Measurements from ENCODE around the gene TTLL8. TPM values are rescaled to one million over a fixed set of nuclear protein-coding genes. Genes with fewer than 3 reads are reported as not detected.

TTLL8 gene
- polyA plus RNA-seq, 2 of the 4 experiments (the other 2 are of a cell fraction): not detected

DNA sequence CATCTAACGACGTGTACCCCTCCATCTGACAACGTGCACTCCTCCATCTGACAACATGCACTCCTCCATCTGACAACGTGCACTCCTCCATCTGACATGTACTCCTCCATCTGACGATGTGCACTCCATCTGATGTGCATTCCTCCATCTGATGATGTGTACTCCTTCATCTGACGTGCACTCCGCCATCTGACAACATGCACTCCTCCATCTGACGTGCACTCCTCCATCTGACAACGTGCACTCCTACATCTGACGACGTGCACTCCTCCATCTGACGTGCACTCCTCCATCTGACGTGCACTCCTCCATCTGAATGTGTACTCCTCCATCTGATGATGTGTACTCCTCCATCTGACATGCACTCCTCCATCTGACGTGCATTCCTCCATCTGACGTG lies 37.5 kb downstream of the TTLL8 start:
- FAIRE-seq: no peak
- 46% methylated on average over 14 of the region's 15 CpGs for WGBS (ENCODE audit: missing lambda C conversion rate)
- no peak for ATAC-seq

DNA sequence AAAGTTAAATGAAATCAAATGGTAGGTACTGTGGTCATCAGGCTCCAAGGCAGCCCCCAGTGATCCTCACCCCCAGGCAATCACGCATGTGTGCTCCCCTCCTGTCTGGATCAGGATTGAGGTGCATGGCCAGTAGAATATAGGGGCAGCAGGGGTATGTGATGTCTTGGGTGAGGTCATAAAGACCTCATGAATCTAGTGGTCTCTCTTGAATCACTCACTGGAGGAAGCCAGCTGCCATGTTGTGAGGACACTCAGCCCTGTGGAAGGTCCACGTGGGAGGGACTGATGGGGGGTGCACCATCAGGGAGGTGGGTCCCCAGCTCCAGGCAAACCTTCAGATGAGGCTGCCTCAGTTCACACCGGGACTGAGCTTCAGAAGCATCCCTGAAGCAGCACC lies 38.8 kb downstream of the TTLL8 start:
- no peak overlapping the region for H3K4me3 ChIP-seq
- 28% methylated on average over 2 of the region's 3 CpGs for WGBS (ENCODE audit: missing lambda C conversion rate)
- FAIRE-seq (no peak), ATAC-seq (no peak), DNase-seq (ENCODE audit: low read depth in 1 of 2, low spot score in 1 of 2) (no peak)
- no peak for TF ChIP-seq SREBF2 (IDR thresholded peaks at IDR 0.05)
- TF ChIP-seq, protein P1, sequence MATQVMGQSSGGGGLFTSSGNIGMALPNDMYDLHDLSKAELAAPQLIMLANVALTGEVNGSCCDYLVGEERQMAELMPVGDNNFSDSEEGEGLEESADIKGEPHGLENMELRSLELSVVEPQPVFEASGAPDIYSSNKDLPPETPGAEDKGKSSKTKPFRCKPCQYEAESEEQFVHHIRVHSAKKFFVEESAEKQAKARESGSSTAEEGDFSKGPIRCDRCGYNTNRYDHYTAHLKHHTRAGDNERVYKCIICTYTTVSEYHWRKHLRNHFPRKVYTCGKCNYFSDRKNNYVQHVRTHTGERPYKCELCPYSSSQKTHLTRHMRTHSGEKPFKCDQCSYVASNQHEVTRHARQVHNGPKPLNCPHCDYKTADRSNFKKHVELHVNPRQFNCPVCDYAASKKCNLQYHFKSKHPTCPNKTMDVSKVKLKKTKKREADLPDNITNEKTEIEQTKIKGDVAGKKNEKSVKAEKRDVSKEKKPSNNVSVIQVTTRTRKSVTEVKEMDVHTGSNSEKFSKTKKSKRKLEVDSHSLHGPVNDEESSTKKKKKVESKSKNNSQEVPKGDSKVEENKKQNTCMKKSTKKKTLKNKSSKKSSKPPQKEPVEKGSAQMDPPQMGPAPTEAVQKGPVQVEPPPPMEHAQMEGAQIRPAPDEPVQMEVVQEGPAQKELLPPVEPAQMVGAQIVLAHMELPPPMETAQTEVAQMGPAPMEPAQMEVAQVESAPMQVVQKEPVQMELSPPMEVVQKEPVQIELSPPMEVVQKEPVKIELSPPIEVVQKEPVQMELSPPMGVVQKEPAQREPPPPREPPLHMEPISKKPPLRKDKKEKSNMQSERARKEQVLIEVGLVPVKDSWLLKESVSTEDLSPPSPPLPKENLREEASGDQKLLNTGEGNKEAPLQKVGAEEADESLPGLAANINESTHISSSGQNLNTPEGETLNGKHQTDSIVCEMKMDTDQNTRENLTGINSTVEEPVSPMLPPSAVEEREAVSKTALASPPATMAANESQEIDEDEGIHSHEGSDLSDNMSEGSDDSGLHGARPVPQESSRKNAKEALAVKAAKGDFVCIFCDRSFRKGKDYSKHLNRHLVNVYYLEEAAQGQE (IDR thresholded peaks at IDR 0.05): no peak
- no peak for TF ChIP-seq BHLHE40 (IDR thresholded peaks at IDR 0.05; ENCODE audit: low read depth, low read length)
- no peak for TF ChIP-seq JUNB (IDR thresholded peaks at IDR 0.05)
- TF ChIP-seq, protein P2, sequence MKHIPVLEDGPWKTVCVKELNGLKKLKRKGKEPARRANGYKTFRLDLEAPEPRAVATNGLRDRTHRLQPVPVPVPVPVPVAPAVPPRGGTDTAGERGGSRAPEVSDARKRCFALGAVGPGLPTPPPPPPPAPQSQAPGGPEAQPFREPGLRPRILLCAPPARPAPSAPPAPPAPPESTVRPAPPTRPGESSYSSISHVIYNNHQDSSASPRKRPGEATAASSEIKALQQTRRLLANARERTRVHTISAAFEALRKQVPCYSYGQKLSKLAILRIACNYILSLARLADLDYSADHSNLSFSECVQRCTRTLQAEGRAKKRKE (CRISPR knock-in tag; IDR thresholded peaks at IDR 0.05; ENCODE audit: low read depth): no peak
- TF ChIP-seq CHD4 (IDR thresholded peaks at IDR 0.05; ENCODE audit: borderline replicate concordance): no peak
- TF ChIP-seq FOXS1 (CRISPR knock-in tag; IDR thresholded peaks at IDR 0.05): no peak
- no peak for TF ChIP-seq POLR2AphosphoS2 (conservative IDR thresholded peaks at IDR 0.05; ENCODE audit: low read length)
- TF ChIP-seq ZC3H11A (IDR thresholded peaks at IDR 0.05): no peak
- no peak for TF ChIP-seq HOXA7 (CRISPR knock-in tag; IDR thresholded peaks at IDR 0.05)
- H3K4me2 ChIP-seq: no peak overlapping the region
- ChIA-PET POLR2A (no interaction called here), CTCF (interaction anchor here (2.3 kb wide), 1 partner anchor 89 kb away, joined by 12 read pairs; no protein-coding TSS in a partner anchor)
- no peak overlapping the region for H3K27ac ChIP-seq
- H3K4me1 ChIP-seq: no peaks in the 10 kb centered on the region
- no peaks in the 10 kb centered on the region for H3K9me3 ChIP-seq

More for the DNA sequence above, 37.5 kb downstream of the TTLL8 start:
- Histone ChIP-seq H3K4me2 (no peak overlapping the region), H3K4me1 (no peaks in the 10 kb centered on the region), H3K9me3 (no peaks in the 10 kb centered on the region), H3K27ac (no peak overlapping the region), H3K4me3 (no peak overlapping the region)
- POLR2A ChIA-PET: no interaction called here
- DNase-seq (ENCODE audit: low read depth in 1 of 2, low spot score in 1 of 2): no peak
- TF ChIP-seq, protein P3, sequence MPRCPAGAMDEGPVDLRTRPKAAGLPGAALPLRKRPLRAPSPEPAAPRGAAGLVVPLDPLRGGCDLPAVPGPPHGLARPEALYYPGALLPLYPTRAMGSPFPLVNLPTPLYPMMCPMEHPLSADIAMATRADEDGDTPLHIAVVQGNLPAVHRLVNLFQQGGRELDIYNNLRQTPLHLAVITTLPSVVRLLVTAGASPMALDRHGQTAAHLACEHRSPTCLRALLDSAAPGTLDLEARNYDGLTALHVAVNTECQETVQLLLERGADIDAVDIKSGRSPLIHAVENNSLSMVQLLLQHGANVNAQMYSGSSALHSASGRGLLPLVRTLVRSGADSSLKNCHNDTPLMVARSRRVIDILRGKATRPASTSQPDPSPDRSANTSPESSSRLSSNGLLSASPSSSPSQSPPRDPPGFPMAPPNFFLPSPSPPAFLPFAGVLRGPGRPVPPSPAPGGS (IDR thresholded peaks at IDR 0.05): no peak
- no peak for TF ChIP-seq TFCP2L1 (CRISPR knock-in tag; IDR thresholded peaks at IDR 0.05)
- TF ChIP-seq ZC3H11A (IDR thresholded peaks at IDR 0.05): no peak
- no peak for TF ChIP-seq KDM1A (IDR thresholded peaks at IDR 0.05; ENCODE audit: low read depth)
- TF ChIP-seq HEYL (CRISPR knock-in tag; IDR thresholded peaks at IDR 0.05): no peak
- TF ChIP-seq, protein P2 (CRISPR knock-in tag; IDR thresholded peaks at IDR 0.05; ENCODE audit: low read depth): no peak
- no peak for TF ChIP-seq BHLHE40 (IDR thresholded peaks at IDR 0.05; ENCODE audit: low read depth, low read length)
- TF ChIP-seq, protein P4, sequence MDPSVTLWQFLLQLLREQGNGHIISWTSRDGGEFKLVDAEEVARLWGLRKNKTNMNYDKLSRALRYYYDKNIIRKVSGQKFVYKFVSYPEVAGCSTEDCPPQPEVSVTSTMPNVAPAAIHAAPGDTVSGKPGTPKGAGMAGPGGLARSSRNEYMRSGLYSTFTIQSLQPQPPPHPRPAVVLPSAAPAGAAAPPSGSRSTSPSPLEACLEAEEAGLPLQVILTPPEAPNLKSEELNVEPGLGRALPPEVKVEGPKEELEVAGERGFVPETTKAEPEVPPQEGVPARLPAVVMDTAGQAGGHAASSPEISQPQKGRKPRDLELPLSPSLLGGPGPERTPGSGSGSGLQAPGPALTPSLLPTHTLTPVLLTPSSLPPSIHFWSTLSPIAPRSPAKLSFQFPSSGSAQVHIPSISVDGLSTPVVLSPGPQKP (IDR thresholded peaks at IDR 0.05; ENCODE audit: low read depth, low read length): no peak
- no peak for TF ChIP-seq SREBF2 (IDR thresholded peaks at IDR 0.05)
- TF ChIP-seq CHD2 (IDR thresholded peaks at IDR 0.05; ENCODE audit: low read length, partially characterized antibody): no peak
- no peak for TF ChIP-seq MAFK (IDR thresholded peaks at IDR 0.05; ENCODE audit: partially characterized antibody)
- TF ChIP-seq RNF2 (IDR thresholded peaks at IDR 0.05; ENCODE audit: borderline replicate concordance, low read depth): no peak
- no peak for TF ChIP-seq FOXS1 (CRISPR knock-in tag; IDR thresholded peaks at IDR 0.05)
- no peak for TF ChIP-seq NFE2L2 (conservative IDR thresholded peaks at IDR 0.05; ENCODE audit: low read length)
- no peak for TF ChIP-seq FOSL2 (IDR thresholded peaks at IDR 0.05)
- no peak for TF ChIP-seq FOSL2 (CRISPR knock-in tag; IDR thresholded peaks at IDR 0.05)
- TF ChIP-seq MYC (IDR thresholded peaks at IDR 0.05; ENCODE audit: borderline replicate concordance, low read length): no peak
- TF ChIP-seq ZNF302 (CRISPR knock-in tag; IDR thresholded peaks at IDR 0.05): no peak
- no peak for TF ChIP-seq EHF (CRISPR knock-in tag; IDR thresholded peaks at IDR 0.05)
- CTCF ChIA-PET: no interaction called here

Measured in A549 (cell line).